HepG2 (cell line): ENCODE data around the gene LIF. TPM values are rescaled to one million over a fixed set of nuclear protein-coding genes. Genes with fewer than 3 reads are reported as not detected.

Experiments
- ELF4 ChIP-seq: sonication (generic); formaldehyde crosslinking; IDR thresholded peaks from 2 replicates; pipeline ENCODE4 v1.5.0; 2020; ENCODE audit warnings: missing genetic modification reagents, mild to moderate bottlenecking, moderate library complexity, borderline replicate concordance
- FOSL2 ChIP-seq: sonication (generic); formaldehyde crosslinking; IDR thresholded peaks from 2 replicates; pipeline ENCODE4 v1.4.0; 2020; ENCODE audit warnings: missing genetic modification reagents
- GMEB2 ChIP-seq: IDR thresholded peaks from 2 replicates; pipeline ENCODE4 v1.6.1; 2016; ENCODE audit warnings: missing biosample characterization, missing genetic modification reagents, low read depth
- JUN ChIP-seq: sonication (generic); formaldehyde crosslinking; IDR thresholded peaks from 2 replicates; pipeline ENCODE4 v1.4.0; 2020; ENCODE audit warnings: mild to moderate bottlenecking, missing genetic modification reagents
- JUND ChIP-seq: sonication (generic); formaldehyde crosslinking; IDR thresholded peaks from 2 replicates; pipeline ENCODE4 v1.8.0; 2022; ENCODE audit warnings: mild to moderate bottlenecking, missing genetic modification reagents
- KDM4B ChIP-seq: sonication (generic); formaldehyde crosslinking; IDR thresholded peaks from 2 replicates; pipeline ENCODE4 v1.4.0; 2020; ENCODE audit warnings: missing genetic modification reagents
- MAX ChIP-seq: IDR thresholded peaks from 2 replicates; pipeline ENCODE4 v1.6.1; 2012; ENCODE audit warnings: inconsistent platforms
- MIER3 ChIP-seq: IDR thresholded peaks from 2 replicates; pipeline ENCODE4 v1.6.1; 2016; ENCODE audit warnings: missing compliant biosample characterization, borderline replicate concordance
- POGK ChIP-seq: sonication (generic); formaldehyde crosslinking; conservative IDR thresholded peaks from 2 replicates; pipeline ENCODE4 v1.8.0; 2022; ENCODE audit warnings: mild to moderate bottlenecking, moderate library complexity, missing genetic modification reagents
- REL ChIP-seq: sonication (generic); formaldehyde crosslinking; conservative IDR thresholded peaks from 2 replicates; pipeline ENCODE4 v1.8.0; 2022; ENCODE audit warnings: mild to moderate bottlenecking, missing genetic modification reagents, moderate library complexity
- SCMH1 ChIP-seq: sonication (generic); formaldehyde crosslinking; IDR thresholded peaks from 2 replicates; pipeline ENCODE4 v1.9.0; 2021; ENCODE audit warnings: missing genetic modification reagents, mild to moderate bottlenecking, borderline replicate concordance
- SMARCE1 ChIP-seq: fragments of 450-650 bp; IDR thresholded peaks from 2 replicates; pipeline ENCODE4 v1.6.1; 2017; ENCODE audit warnings: borderline replicate concordance
- TBP ChIP-seq: sonication (generic); formaldehyde crosslinking; IDR thresholded peaks from 2 replicates; pipeline ENCODE4 v1.5.0; 2020; ENCODE audit warnings: missing genetic modification reagents
- UBTF ChIP-seq: sonication (generic); formaldehyde crosslinking; IDR thresholded peaks from 2 replicates; pipeline ENCODE4 v1.4.0; 2020; ENCODE audit warnings: mild to moderate bottlenecking, missing genetic modification reagents
- YEATS4 ChIP-seq: sonication (generic); formaldehyde crosslinking; IDR thresholded peaks from 2 replicates; pipeline ENCODE4 v1.4.0; 2020; ENCODE audit warnings: missing genetic modification reagents, borderline replicate concordance
- ZBTB14 ChIP-seq: sonication (generic); formaldehyde crosslinking; IDR thresholded peaks from 2 replicates; pipeline ENCODE4 v1.4.0; 2020; ENCODE audit warnings: missing genetic modification reagents
- ZBTB3 ChIP-seq: sonication (generic); formaldehyde crosslinking; IDR thresholded peaks from 2 replicates; pipeline ENCODE4 v1.4.0; 2020; ENCODE audit warnings: low read depth, mild to moderate bottlenecking, moderate library complexity, missing genetic modification reagents, borderline replicate concordance
- ZFP1 ChIP-seq: IDR thresholded peaks from 2 replicates; pipeline ENCODE4 v1.6.1; 2016
- ZMYM2 ChIP-seq: sonication (generic); formaldehyde crosslinking; IDR thresholded peaks from 2 replicates; pipeline ENCODE4 v1.8.0; 2022; ENCODE audit warnings: mild to moderate bottlenecking, missing genetic modification reagents
- ZNF225 ChIP-seq: sonication (generic); formaldehyde crosslinking; IDR thresholded peaks from 2 replicates; pipeline ENCODE4 v1.4.0; 2020; ENCODE audit warnings: mild to moderate bottlenecking, missing genetic modification reagents
- ZNF430 ChIP-seq: sonication (generic); formaldehyde crosslinking; IDR thresholded peaks from 2 replicates; pipeline ENCODE4 v1.9.0; 2021; ENCODE audit warnings: mild to moderate bottlenecking, missing genetic modification reagents
- ZNF468 ChIP-seq: sonication (generic); formaldehyde crosslinking; IDR thresholded peaks from 2 replicates; pipeline ENCODE4 v1.8.0; 2022; ENCODE audit warnings: mild to moderate bottlenecking, moderate library complexity, missing genetic modification reagents
- ZNF496 ChIP-seq: sonication (generic); formaldehyde crosslinking; IDR thresholded peaks from 2 replicates; pipeline ENCODE4 v1.8.1; 2023; ENCODE audit warnings: mild to moderate bottlenecking, moderate library complexity, missing genetic modification reagents; ENCODE audit not compliant: insufficient replicate concordance
- ZNF782 ChIP-seq: sonication (generic); formaldehyde crosslinking; IDR thresholded peaks from 2 replicates; pipeline ENCODE4 v1.4.0; 2020; ENCODE audit warnings: missing genetic modification reagents, mild to moderate bottlenecking, borderline replicate concordance
- polyA plus RNA-seq, 8 experiments: library from polyadenylated mRNA; depleted of rRNA in 3 of 8; stranded (reverse) in 7 of 8; unstranded in 1 of 8; fragments of >200 nt; fragmentation: Illumina TruSeq in 4 of 8; extraction: Trizol in 4 of 8; gene quantifications; 2 replicates each; pipeline versions ENCODE4 v1.2.1 to v1.2.3, GENCODE V29; 2011 to 2016; ENCODE audit warnings: low read depth in 4 of 8, missing spikeins in 1 of 8, mixed read lengths in 1 of 8; ENCODE audit not compliant: insufficient read depth in 1 of 8
- total RNA-seq, 5 experiments: library from RNA; depleted of rRNA; stranded (reverse); fragments of >200 nt; fragmentation: Illumina TruSeq; extraction: Trizol; gene quantifications; 2 replicates each; pipeline ENCODE4 v1.2.3, GENCODE V29; 2016; ENCODE audit warnings: low read depth in 1 of 5

Gene LIF
- total and polyA plus RNA-seq, 2 of the 13 experiments (the other 11 are each of a cell fraction or from before 2014, with no cell fraction given): 3.6 to 8.5 TPM

- no peak for TF ChIP-seq YEATS4
- TF ChIP-seq SCMH1: no peak
- TF ChIP-seq UBTF (CRISPR knock-in tag): peak; percentile 47; the same call in 1 of the 2 replicates
- TF ChIP-seq ZNF430 (CRISPR knock-in tag): no peak
- no peak for TF ChIP-seq KDM4B (CRISPR knock-in tag)
- peak; percentile 58 for TF ChIP-seq ZMYM2 (CRISPR knock-in tag)
- no peak for TF ChIP-seq SMARCE1
- no peak for TF ChIP-seq POGK
- TF ChIP-seq JUN (CRISPR knock-in tag): no peak
- no peak for TF ChIP-seq ZNF225 (CRISPR knock-in tag)
- no peak for TF ChIP-seq MIER3 (CRISPR knock-in tag)
- TF ChIP-seq REL: no peak
- TF ChIP-seq ELF4 (CRISPR knock-in tag): no peak
- no peak for TF ChIP-seq ZNF782 (CRISPR knock-in tag)
- no peak for TF ChIP-seq ZNF468 (CRISPR knock-in tag)
- TF ChIP-seq JUND (CRISPR knock-in tag): no peak
- no peak for TF ChIP-seq GMEB2 (CRISPR knock-in tag)
- no peak for TF ChIP-seq TBP (CRISPR knock-in tag)
- no peak for TF ChIP-seq ZBTB3 (CRISPR knock-in tag)
- TF ChIP-seq MAX: peak; percentile 18
- no peak for TF ChIP-seq ZNF496 (CRISPR knock-in tag)
- no peak for TF ChIP-seq ZFP1 (CRISPR knock-in tag)
- no peak for TF ChIP-seq ZBTB14 (CRISPR knock-in tag)
- TF ChIP-seq FOSL2: no peak
Observed at GRCh38 chr22:30287648-30288418, 41.3 kb upstream of the LIF start (continued).
